Spleen (tissue), 7 donors: ENCODE results near the gene GLIPR1L2.

Experiments
- POLR2A ChIP-seq, 3 donors: fragments of 450-650 bp; IDR thresholded peaks; one replicate each; pipeline ENCODE4 v1.5.1; 2017; ENCODE audit warnings: antibody characterized with exemption in 3 of 3, mild to moderate bottlenecking in 1 of 3
- POLR2AphosphoS5 ChIP-seq, 3 donors: sonication (generic); formaldehyde crosslinking; IDR thresholded peaks; one replicate each; pipeline ENCODE4 v1.5.1; 2017; ENCODE audit warnings: antibody characterized with exemption in 3 of 3
- TF ChIP-seq, protein P1 (sequence below), 11 experiments: fragments of 200-600 bp in 7 of 11; fragments of 450-650 bp in 4 of 11; sonication (generic) in 4 of 11; IDR thresholded peaks in 8 of 11; conservative IDR thresholded peaks in 3 of 11; 1 replicate in 7 of 11; 2 replicates in 4 of 11; pipeline versions ENCODE4 v1.4.0 to v1.8.0; 2016 to 2021; ENCODE audit warnings: antibody characterized with exemption in 11 of 11, inconsistent platforms in 4 of 11, mild to moderate bottlenecking in 1 of 11
- donor health status: DM: no; HTN: no; CAD: no; lungs with moderate emphysema.
- donor health status: DM: no; HTN: no; CAD: no.
- donor health status: DM: no; HTN: no; CAD: no.

- TF ChIP-seq, protein P1, sequence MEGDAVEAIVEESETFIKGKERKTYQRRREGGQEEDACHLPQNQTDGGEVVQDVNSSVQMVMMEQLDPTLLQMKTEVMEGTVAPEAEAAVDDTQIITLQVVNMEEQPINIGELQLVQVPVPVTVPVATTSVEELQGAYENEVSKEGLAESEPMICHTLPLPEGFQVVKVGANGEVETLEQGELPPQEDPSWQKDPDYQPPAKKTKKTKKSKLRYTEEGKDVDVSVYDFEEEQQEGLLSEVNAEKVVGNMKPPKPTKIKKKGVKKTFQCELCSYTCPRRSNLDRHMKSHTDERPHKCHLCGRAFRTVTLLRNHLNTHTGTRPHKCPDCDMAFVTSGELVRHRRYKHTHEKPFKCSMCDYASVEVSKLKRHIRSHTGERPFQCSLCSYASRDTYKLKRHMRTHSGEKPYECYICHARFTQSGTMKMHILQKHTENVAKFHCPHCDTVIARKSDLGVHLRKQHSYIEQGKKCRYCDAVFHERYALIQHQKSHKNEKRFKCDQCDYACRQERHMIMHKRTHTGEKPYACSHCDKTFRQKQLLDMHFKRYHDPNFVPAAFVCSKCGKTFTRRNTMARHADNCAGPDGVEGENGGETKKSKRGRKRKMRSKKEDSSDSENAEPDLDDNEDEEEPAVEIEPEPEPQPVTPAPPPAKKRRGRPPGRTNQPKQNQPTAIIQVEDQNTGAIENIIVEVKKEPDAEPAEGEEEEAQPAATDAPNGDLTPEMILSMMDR (IDR thresholded peaks at IDR 0.05 in 8 of 11, conservative IDR thresholded peaks at IDR 0.05 in 3 of 11) = no peak
- TF ChIP-seq POLR2A (IDR thresholded peaks at IDR 0.05) (no peak), POLR2AphosphoS5 (IDR thresholded peaks at IDR 0.05) (no peak)
Observed at GRCh38 chr12:75389061-75389460, 1.8 kb upstream of the GLIPR1L2 start.
